Glomerular endothelial cell (primary cell): ENCODE measurements around the gene CHST7. TPM values are rescaled to one million over a fixed set of nuclear protein-coding genes. Genes with fewer than 3 reads are reported as not detected.

Experiments
- DNase-seq: peaks from one replicate; pipeline ENCODE4 v3.0.0-alpha.2; 2011; ENCODE audit warnings: low read depth, low spot score; ENCODE audit errors: extremely low read depth
- total RNA-seq: library from RNA; depleted of rRNA; stranded (reverse); fragments of >200 nt; gene quantifications from 2 replicates; pipeline ENCODE4 v1.2.3, GENCODE V29; 2015

CHST7 gene
- total RNA-seq, 1 donor from 2014 or later: 35.4 TPM

- no peak for DNase-seq
Measured at GRCh38 chrX:46572340-46572936, 1.1 kb upstream of the CHST7 start.

- no peak for DNase-seq
Measured at GRCh38 chrX:46573892-46574773, 568 bp downstream of the CHST7 start.

- DNase-seq: no peak
Measured at GRCh38 chrX:46574774-46575381, 1.3 kb downstream of the CHST7 start.

GRCh38 chrX:46575586-46575985 lies 2.0 kb downstream of the CHST7 start:
- DNase-seq: no peak

DNA sequence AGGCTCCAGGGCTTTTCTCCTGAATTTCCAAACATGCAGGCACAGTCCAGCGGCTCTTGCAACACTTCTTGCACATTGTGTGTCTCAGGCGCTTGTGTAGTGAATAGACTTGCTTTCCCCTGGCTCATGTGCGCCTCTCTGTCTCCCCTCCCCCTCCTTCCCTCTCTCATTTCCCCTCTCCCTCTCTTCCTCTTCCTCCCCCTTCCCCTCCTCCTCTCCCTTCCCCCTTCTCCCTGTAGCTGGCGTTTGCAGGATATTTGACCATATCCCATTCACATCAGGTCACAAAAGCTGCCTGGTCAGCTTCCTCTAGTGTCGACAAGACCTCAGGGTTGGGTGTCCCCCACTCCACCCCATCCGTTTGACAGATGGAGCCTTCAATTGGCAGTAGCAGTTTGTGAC lies 2.4 kb downstream of the CHST7 start:
- DNase-seq: no peak

GRCh38 chrX:46576458-46576857 lies 2.9 kb downstream of the CHST7 start:
- no peak for DNase-seq

DNA sequence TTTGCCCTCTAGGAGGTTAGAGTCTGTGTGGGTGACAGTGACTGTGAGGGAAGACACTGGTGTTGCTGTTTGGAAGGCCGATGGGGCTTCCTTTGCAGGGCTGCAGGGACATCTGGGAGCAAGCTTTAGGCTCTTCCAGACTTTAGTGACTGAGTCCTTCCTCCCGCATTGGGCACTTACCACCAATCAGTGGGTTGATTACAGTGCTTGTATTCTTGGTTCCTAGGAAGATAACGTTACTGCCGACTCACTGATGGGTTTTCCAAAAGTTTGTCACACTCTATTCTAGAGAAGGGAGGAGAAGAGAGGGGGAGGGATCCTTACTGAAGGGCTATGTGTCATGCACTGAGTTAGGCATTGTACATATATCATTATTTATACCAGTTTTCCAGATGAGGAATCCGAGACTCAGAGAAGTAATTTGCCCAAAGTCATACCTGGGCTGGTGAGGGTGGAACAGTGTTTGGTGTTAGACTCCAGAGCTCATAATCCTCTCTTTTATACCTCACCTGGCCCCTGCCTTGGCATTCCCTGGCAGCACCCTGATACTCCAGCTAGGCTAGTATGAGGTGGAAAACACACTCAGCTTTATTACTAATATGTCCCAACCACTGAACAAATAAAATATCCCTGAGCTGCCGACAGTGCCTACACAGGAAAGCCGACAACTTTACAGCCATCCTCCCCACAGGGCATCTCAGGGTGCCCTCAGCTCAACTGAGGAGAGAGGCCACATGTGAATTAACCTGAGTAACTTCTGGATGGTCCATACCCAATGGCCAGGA lies 3.8 kb downstream of the CHST7 start:
- no peak for DNase-seq

GRCh38 chrX:46579250-46579649 lies 5.7 kb downstream of the CHST7 start:
- no peak for DNase-seq

GRCh38 chrX:46580613-46581012 lies 7.0 kb downstream of the CHST7 start:
- DNase-seq: no peak

- DNase-seq: no peak
Measured at GRCh38 chrX:46582325-46582724, 8.8 kb downstream of the CHST7 start.

GRCh38 chrX:46582966-46583365 lies 9.4 kb downstream of the CHST7 start:
- no peak for DNase-seq

GRCh38 chrX:46584736-46585135 lies 11.2 kb downstream of the CHST7 start:
- no peak for DNase-seq

DNA sequence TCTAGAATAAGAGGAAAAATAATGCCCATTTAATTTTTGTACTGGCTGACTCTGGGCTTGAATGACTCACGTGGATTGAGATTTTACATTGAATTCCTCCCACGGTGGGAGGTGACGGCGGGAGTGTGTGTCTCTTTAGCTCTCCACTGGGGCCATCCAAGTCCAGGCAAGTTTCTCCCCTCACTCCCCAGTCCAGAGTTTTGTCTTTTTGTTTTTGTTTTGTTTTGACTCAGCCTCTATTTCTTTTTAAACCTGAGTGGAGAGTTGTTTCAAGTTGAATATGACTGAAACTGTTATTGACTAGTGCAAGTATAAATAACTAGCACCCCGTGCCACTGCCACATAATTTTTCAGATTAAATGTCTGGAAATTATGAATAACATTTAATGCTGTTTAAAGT lies 13.6 kb downstream of the CHST7 start:
- no peak for DNase-seq

GRCh38 chrX:46587753-46588171 lies 14.2 kb downstream of the CHST7 start:
- no peak for DNase-seq

- no peak for DNase-seq
Measured at GRCh38 chrX:46588263-46588662, 14.7 kb downstream of the CHST7 start.

DNA sequence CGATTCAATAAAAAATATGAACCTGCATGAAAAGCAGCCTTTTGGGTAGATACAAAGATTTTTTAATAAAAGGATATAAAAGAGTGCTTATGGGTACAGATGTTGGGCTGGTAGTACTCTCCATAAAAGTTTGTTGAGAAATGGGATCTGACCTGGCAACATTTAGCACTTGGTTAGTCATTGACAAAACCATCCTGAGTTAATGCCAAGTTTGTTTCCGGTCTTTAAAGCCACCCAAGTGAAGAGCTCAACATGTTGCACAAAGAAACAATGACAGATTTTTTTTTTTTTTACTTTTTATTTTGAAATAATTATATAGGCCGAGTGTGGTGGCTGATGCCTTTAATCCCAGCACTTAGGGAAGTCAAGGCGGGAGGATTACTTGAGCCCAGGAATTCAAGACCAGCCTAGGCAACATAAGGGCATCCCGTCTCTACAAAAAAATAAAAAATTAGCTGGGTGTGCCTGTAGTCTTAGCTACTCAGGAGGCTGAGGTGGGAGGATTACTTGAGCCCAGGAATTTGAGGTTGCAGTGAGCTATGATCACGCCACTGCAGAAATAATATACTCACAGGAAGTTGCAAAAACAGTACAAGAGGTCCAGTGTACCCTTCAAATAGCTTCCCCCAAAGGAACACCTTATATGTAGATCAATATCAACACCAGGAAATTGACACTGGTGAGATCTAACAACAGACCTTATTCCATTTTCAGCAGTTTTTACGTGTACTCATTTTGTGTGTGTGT lies 16.6 kb downstream of the CHST7 start:
- DNase-seq: no peak

- no peak for DNase-seq
Measured at GRCh38 chrX:46595084-46595483, 21.5 kb downstream of the CHST7 start.

DNA sequence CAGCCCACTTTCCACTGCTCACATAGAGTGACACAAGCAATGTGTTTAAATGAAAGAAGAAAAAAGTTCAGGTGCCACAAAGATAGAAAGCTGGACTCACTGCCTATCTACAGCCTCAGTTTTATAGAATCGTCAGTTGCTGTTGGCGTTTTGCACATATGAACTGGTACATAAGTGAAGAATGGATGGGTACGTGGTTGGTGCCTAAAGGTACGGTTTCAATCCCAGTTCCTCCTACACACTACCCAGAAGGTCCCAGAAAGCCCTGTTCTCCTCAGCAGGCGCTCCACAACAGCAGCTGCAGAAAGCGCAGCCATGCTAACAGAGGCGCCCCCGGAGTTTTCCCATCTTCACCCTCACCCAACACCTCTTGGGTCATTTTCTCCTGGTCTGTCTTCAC lies 23.6 kb downstream of the CHST7 start:
- no peak for DNase-seq

DNA sequence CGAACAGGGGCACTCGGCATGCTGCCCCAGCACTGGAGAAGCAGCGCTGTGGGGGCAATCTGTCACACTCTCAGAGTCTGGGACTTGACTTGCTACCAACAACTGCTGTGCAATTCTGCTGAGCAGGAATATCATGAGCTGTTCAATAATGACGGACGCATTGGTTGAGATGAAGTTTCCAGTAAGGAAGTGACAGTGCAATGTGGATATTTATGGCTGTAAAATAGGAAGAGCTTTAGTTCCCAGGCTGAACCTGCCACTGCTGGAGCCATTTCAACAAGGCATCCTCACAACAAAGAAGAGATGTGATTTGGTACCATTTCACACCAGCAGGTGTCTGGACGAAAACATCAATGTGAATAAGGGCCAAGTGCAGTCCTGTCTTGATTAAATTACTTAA lies 24.2 kb downstream of the CHST7 start:
- DNase-seq: no peak

GRCh38 chrX:46599051-46599560 lies 25.5 kb downstream of the CHST7 start:
- DNase-seq: no peak
